Activated CD8-positive, alpha-beta memory T cell treated with anti-CD3 and anti-CD28 coated beads, Interleukin-2, amount 50 U/mL, for 48 hours (primary cell): ENCODE results near the gene TACR1.
"Not testable (repeated sequence)": the region's sequence is repeated elsewhere in the genome, so short reads cannot be mapped to it uniquely, and the experiment has no call there.

ENCODE experiments used
- DNase-seq: peaks from one replicate; pipeline ENCODE4 v3.0.0-alpha.2; 2020

TACR1 gene, protein sequence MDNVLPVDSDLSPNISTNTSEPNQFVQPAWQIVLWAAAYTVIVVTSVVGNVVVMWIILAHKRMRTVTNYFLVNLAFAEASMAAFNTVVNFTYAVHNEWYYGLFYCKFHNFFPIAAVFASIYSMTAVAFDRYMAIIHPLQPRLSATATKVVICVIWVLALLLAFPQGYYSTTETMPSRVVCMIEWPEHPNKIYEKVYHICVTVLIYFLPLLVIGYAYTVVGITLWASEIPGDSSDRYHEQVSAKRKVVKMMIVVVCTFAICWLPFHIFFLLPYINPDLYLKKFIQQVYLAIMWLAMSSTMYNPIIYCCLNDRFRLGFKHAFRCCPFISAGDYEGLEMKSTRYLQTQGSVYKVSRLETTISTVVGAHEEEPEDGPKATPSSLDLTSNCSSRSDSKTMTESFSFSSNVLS

DNA sequence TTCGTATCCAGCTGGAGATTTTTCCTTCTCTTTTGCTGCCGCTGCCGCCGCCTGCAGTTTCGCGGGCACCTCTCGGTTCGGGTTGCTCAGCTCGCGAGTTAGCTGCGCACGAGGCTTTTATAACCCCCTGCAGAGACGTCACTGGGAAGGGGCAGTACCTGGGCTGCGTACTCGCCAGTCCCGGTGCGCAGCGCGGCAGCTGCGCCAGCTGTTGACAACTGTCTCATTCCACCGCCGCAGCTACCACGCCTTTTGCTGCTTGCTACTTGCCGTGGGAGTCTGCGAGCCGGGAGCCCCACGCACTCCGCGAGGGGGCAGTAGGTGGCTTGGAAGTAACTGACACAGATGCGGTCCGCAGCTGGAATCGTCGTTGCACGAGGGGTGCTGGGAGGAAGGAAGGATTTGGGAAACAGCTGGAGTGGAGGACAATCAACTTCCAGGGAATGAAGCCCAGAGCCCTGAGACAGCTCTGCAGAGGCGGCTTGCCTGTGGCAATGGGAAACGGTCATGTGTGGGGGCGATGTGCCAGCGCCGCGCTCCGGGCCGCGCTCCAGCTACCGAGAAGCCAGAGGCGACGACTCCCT is at the start of gene TACR1:
TSS of gene TACR1 (minus strand) at position 93 of the 584 bp plus-strand sequence. CDS start 586 bp downstream, outside the sequence.
- DNase-seq, result peak; percentile 70

DNA sequence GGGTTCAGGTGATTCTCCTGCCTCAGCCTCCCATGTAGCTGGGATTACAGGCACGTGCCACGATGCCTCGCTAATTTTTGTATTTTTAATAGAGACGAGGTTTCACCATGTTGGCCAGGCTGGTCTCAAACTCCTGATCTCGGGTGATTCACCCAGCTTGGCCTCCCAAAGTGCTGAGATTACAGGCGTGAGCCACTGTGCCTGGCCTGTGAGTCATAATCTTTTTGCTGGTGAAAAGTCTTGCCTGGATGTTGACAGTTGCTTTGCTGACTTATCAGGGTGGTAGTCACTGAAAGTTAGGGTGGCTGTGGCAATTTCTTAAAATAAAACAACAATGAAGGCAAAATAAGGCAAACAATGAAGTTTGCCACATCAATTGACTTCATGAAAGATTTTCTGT is 49.3 kb upstream of the TACR1 start:
- not testable (repeated sequence) for DNase-seq

DNA sequence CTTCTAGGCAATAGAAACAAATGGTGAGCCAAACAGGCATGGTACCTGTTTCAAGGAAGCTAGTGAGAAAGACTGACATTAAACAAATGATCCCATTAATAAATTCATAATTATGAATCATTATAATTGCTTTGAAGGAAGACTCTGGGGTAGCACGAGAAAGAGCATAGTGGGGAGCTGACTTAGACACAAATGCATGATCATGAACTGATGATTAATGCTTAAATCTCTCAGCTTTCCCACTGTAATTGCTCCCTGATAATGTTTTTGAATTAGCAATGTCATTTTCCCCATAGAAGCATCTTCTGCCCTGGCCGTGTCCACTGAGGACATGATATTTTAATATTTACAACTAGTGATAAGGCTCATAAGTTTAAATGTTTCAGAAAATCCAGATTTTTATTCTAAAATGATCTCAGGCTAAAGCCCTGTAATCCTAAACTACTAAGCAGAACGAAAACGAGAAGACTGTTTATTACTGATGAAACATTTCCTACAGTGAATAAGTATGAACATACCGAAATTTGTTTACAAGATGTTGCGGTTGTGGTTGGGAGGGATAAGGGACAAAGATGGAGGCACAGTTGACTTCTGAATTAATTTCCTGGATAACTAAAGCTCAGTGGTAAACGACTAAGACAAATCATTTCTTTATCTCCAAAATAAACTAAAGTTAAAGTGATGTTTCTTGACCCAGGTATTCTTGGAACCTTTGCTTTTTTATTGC is 47.3 kb upstream of the TACR1 start:
- no peak for DNase-seq

DNA sequence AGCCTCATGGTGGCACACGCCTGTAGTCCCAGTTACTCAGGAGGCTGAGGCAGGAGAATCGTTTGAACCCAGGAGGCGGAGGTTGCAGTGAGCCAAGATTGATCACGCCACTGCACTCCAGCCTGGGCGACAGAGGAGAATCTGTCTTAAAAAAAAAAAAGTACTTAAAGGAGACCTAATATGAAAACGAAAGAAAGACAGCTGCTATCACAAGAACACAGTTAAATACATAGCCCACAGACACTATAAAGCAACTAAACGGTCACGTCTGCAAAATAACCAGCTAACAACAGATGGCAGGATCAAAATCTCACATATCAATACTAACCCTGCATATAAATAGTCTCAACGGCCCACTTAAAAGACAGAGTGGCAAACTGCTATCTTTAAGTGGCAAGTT is 43.9 kb upstream of the TACR1 start:
- DNase-seq, result no peak

DNA sequence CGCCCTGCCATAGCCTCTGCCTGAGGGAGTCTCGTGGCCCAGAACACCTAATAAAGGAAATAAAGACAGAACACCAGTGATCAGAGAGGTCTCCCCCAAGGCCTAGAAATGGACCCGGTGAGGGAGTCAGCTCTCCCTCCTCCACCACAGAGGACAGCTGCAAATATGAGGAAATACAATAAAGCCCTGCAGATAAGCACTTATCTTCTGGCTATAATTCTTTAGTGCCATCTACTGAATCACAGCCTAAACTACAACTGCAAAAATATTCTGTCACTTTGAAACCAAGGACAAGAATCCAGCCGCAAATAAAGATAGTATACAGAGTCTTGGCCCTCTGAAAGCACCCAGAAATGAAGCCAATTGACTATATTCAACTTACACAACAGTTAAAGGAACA is 42.4 kb upstream of the TACR1 start:
- no peak for DNase-seq

DNA sequence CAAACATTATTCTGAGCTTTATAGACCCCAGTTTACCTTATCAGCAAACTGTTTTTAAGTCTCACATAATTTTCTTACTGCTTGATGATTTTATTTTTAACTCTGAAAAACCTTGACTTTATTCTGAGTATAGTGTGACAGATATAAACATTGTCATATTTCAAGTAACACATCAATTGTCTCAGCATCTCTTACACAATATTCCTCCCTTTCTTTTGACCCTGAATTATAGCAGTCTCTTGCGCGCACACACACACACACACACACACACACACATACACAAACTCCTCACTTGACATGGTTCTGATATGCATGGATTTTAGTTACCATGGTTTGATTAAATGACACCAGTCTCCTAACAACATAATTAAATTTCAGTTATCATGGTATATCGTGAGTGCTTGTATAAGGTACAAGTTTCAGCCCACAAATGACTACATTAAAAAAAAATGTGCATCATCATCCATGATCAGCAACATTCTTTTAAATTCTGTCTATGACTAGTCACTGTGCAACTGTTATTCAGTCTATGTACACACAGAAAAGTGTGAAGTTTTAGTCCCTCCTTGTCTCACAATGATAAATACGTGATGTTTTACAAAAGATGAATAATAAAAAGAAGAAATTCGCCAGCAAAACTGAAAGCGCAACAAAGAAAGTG is 39.5 kb upstream of the TACR1 start:
- DNase-seq, result no peak

DNA sequence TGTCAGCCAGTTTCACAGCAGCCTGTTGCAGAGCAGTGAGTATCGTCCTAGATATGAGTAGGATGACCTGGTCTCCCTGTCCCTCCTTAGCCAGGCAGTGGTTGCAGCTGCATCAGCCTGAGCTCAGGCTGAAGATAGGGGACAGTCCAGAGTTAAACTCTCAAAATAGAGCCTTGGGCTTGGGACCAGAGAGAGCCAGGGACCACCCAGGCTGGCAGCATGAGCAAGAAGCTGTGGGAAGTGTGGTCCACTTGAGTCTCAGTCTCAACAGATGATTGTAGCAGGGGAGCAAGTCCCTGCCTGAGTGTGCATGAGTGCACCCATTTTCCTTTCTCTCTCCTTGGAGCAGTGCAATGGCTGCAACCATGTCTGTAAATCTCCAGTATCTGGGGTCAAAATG is 38.0 kb upstream of the TACR1 start:
- no peak for DNase-seq

DNA sequence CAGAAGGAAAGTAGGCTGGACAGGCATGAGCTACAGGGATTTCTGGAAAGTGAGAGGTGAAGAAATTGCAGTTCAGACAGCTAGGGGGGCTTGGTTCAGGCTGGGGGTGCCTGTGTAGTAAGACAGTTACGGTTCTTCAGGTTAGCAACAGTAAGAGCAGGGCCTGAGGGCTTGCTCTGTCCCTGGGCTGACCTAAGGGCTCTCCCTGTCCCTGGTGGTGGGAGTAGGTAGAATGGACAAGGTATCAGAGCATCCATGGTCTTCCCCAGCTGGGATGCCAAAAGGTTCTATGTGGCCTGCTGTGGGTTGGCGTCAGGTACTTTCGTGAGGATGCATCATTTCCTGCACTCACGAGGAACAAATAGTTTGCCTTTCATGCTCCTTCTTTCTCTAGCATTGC is 34.6 kb upstream of the TACR1 start:
- DNase-seq, result no peak

DNA sequence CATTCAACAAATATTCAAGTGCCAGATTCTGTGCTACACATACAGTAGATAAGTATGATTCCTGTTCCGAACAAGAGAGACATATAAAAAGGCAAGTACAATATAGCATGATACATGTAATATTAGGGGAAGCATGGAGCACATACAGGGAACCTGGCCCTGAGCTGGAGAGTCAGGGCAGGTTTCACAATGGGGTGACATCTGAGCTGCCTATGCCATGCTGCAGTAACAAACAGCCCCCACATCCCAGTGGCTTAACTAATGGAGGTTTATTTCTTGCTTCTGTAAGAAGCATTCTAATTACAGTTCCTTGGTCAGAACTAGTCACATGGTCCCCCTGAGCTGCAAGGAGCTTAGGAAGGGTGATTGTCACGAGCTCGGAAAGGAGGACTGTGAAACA is 27.3 kb upstream of the TACR1 start:
- DNase-seq, result no peak

DNA sequence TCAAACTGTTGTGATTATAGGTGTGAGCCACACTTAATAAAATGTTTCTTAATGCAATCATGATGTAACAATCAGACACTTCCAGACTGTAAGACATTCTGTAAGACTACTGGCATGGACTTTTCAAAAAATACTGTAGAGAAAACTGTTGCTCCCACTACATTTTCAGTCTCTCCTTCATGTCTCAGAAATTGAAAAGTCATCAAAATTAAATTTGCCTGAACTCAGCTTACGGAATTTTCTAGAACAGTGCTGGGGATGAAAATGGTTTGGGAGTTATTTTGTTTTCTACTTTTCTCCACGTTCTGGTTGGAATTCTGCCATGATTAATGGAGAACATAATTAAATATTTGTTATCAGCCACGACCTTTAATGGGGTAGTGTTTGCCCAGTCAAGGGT is 26.8 kb upstream of the TACR1 start:
- no peak for DNase-seq

DNA sequence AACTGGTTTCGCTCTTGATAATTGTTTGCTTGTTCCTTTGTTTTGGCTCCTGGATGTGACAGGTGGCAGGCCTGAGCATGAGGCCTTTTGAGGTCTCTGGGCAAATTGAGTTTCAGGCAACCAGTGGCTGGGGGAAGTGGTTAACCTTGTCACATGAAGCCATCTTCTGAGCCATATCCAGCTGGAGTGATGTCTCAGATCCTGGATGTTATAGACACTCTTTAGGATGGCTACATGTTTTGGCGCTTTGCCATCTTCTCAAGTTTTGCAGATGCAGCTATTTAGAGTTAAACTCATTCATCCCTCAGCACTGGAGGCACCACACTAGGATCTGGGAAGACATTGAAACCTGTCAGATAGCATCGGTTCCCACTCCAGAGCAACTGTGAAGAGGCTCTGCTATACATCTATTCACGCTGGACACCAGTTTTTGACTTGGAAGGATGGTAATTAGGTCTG is 25.3 kb upstream of the TACR1 start:
- no peak for DNase-seq

DNA sequence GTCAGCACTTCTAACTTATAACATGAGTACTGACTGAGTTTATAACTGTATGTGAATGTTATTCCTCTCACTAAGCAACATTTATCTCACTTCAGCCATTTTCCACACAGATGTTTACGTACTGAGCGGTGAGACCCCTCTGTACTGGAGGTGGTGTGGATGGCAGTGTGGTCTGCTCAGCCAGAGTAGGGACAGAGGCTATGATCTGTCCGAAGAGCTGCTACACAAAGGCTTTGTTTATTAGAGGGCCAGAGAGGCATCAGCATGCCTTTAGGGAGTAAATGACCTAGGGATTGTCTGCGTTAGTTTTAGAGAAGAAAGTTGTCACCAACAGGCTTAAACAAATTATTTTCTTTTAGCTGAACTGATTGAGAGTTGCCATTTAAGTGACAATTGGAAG is 23.2 kb upstream of the TACR1 start:
- DNase-seq, result no peak

DNA sequence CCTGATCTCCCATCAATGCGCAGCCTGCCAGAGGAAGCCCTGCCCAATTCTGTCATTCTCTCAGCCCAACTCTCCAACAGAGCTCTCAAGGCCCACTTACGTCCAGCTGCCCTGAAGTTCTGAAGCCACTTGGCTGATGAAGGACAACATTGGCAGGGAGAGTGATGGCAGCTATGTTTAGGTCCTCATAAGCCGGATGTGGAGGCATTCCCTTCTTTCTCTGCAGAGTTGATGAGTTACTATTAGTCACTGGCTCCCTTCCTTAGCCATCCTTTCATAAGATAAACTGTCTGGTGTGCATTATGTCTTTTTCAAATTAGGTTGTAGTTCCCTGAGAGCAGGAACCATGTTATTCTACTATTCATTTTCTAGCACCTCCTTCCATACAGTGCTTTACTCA is 22.5 kb upstream of the TACR1 start:
- DNase-seq, result no peak

DNA sequence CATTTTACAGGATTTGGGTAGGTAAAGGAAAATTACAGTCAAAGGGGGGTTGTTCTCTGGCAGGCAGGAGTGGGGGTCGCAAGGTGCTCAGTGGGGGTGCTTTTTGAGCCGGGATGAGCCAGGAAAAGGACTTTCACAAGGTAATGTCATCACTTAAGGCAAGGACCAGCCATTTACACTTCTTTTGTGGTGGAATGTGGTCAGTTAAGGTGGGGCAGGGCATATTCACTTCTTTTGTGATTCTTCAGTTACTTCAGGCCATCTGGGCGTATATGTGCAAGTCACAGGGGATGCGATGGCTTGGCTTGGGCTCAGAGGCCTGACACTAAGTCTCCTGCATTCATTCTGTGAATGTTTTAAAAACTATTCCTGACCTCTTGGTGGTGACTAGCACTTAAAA is 19.9 kb upstream of the TACR1 start:
- not testable (repeated sequence) for DNase-seq

DNA sequence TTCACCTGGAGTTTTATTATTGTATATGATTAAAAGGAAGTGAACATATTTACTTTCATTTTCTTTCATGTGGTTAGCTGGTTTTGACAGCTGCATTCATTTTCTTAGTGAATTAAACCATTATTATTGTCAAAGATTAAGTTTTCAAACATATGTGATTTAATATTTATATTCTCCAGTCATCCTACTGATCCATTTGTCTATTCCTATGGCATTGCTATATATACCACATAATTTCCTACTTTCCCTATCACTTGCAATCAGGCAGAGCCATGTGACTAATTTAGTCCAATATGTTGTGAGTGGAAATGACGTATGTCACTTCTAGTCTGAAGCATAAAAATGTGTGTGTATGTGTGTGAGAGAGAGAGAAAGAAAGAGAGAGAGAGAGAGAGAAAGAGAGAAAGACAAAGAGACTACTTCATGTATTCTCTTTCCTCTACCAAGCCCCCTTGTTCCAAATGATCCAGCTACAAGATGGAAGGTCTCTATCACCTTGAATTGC is 12.0 kb upstream of the TACR1 start:
- no peak for DNase-seq

DNA sequence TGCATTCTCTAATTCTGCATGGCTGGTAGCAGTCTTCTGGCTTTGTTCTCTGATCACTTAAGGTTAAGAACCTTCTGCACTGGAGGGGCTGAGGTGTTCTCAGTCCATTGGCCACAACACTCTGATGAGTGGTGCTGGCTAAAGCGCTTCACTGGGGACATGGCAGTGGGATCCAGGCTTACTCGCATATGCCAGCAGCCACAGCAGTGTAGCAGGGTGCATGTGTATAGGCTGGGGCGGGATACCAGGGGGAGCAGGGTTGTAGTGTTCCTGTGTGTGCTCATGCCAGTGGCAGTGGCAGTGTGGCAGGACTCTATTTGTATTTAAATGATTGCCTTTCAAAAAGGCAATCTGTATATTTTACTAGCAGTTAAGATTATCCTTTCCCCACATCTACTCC is 11.1 kb upstream of the TACR1 start:
- no peak for DNase-seq

DNA sequence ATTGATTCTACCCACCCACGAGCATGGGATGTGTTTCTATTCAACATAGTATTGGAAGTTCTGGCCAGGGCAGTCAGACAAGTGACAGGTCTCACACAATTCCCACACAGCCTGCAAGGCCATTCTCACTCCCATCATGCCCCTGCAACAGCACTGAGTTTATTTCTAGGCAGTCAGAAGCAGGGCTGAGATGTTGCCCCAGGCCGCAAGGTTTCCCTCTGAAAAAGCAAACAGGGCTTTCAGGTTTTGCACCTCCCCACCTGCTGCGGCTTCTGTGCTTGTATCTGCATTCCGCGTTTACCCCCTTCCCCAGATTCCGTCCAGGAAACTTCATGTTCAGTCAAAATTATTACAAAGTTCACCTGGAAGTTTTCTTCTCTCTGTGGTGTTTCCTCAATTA is 9.4 kb upstream of the TACR1 start:
- DNase-seq, result no peak

DNA sequence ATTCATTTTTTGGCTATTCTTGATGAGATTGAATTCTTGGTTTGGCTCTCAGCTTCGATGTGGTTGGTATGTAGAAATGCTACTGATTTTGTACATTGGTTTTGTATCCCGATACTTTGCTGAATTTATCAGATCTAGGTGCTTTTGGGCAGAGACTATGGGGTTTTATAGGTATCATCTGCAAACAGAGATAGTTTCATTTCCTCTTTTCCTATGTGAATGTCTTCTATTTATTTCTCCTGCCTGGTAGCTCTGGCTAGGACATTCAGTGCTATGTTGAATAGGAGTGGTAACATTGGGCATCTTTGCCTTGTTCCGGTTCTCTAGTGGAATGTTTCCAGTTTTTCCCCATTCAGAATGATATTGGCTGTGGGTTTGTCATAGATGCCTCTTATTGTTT is 5.5 kb upstream of the TACR1 start:
- no peak for DNase-seq

DNA sequence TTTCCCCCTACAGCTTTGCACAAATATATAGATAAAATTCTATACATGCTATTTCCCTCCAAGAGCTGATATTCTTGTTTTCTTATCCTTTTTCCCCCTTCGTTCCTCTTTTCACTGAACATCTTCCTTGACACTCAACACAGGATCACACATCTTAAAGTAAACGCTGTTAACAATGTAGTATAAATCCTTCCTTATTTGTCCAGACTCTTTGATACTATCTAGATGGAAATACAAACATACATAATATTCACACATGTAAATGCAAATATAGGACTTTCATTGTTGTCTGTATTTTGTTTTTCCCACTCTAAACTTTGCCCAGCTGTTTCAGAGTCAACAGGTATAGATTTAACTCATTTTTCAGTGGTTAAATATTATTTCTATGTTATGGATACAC is 3.0 kb upstream of the TACR1 start:
- DNase-seq, result no peak

DNA sequence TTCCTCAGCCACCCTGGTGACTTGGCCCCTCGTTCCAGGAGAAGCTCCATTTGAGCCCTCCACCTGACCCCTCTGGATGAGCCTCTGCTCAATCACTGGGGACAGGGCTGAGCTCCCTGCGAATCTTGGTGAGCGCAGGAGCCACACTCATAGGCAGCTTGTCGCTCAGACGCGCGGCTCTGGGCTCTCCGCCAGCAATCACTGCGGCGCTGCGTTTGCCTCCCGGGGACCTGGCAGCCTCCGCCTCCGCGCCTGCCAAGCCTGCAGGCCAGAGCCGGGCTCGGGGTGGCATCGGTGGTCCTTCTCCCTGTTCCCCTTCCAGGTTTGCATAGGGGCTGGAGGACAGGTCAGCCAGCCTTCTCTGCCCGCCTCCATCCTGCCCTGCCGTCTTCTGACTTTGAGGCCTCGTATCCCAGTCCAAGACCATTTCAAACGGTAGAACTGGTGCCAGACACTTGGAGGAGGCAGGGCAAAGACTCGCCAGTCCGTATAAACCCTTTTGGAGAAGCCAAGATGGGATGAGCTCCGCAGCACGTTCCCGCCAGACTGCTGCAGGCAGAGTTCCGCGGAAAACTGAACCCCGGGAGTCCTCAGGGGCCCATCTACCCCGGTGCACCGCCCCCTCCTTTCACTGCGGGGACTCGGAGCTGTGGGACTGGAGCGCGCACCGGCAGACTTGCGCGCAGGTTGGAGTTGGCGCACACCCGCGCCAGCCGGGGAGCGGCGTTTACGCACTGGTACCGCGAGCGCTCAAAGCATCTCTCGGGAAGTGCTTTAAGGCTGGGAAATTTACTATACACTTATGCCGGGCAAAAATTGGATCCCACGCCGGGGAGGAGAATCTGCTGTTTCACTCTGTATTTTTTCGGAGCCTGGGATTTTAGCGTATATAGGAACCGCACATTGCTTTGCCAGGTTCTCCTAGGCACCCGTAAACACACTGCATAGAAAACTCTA is 1.1 kb upstream of the TACR1 start:
- no peak for DNase-seq

DNA sequence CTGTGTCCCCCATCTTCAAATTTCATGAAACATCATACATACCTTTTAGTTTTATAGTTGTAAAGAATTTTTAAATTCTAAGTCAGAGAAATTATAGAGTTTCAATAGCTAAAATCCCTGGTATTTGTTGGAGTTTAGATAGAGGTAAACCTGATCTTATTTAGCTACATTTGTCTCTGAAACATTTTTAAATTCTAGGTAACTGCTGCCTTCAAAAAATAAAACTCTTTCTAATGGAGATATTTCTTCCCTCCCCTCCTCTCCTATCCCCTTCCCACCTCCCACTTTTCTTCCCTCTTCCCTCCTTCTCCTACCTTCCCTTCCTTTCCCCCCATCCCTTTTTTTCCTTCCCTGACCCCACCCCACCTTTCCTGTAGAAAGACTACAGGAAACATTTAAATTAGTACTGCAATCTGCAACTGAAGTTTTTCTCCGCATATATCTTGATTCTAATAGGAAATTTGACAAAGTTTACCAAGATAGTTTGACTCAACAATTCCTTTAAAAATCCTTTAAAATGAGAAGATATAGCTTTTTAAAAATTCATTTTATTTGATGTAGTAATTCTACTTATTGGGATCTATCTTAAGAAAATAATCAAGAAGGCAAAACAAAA is 4.1 kb downstream of the TACR1 start:
- DNase-seq, result no peak
